ENCODE measurements around the gene TBC1D17.
"Not testable (repeated sequence)": the region's sequence is repeated elsewhere in the genome, so short reads cannot be mapped to it uniquely, and the experiment has no call there.

- not testable (repeated sequence) for TF ChIP-seq POLR2A (IDR thresholded peaks at IDR 0.05; ENCODE audit: low read length); MYC (IDR thresholded peaks at IDR 0.05; ENCODE audit: borderline replicate concordance, low read length); CTCF (IDR thresholded peaks at IDR 0.05); MAX (IDR thresholded peaks at IDR 0.05)
Observed at GRCh38 chr19:49924881-49925210, 47.3 kb downstream of the TBC1D17 start.

Measured in A549 (cell line).